Right kidney (tissue), 1 donor: ENCODE measurements around the gene PTPRH.

Source experiments
- DNase-seq: peaks from one replicate; pipeline ENCODE4 v3.0.0-alpha.2; 2016

Gene PTPRH

GRCh38 chr19:55245236-55245904, 36.1 kb upstream of the PTPRH start:
- DNase-seq: no peak

DNA sequence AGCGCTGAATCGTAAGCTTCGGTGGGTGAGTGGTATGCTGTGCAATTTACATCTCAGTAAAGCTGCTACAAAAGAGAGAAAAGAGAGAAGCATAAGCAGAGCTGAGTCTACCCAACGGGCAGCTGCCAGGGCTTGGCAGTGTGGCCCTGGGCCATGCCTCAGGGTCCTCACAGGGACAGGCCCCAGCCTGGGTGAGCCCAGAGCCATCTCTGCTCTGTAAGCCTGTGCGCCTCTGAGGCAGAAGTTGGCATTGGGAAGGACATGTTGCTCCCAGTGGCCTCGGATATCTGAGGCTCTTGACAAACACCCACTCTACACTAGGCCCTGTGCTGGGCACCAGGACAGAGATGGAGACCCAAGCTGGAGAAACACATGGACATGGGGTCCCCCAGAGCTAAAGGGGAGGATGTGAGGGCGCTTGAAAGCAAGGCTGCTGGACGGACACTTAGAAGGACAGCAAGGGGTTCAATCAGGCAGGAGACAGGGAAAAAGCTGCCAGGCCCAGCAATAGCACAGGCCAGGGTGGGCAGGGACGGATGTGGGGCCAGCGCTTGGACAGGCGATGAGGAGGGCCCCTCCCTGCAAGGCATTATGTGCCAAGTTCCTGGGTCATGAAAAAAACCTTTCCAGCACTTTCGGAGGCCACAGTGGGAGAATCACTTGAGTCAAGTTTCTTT, 34.8 kb upstream of the PTPRH start:
- DNase-seq: no peak

DNA sequence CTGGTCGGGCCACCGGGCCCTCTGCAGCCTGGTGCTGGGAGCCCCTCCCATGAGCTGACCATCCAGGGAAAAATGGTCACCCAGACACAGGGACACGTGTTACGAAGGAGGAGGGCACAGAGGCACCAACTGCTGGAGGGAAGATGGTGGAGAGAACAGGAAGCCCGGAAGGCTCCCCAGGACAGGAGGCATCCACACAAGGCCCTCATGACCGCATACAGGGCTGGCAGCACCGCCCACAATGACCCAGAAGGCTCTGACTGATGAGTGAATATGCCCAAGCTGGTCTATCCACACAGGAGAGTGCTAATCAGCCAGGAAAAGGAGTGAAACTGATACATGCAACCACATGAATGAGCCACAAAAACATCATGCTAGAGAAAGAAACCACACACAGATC, 33.2 kb upstream of the PTPRH start:
- DNase-seq: no peak

GRCh38 chr19:55241935-55242464, 32.7 kb upstream of the PTPRH start:
- no peak for DNase-seq

GRCh38 chr19:55241143-55241934, 32.0 kb upstream of the PTPRH start:
- no peak for DNase-seq

DNA sequence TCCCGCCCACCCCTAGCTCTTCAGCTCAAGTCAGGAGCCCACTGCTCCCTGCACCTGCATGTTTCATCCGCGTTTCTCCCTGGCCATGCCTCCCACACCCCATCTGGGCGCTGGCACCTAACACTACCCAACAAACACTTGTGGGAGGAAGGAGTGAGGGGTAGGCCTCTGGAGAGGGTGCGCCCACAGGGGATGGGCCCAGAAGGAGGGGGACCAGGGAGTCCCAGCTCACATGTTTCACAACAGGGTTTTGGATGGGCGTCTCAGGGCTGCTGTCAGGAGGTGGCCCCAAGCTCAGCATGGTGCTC, 31.4 kb upstream of the PTPRH start:
- no peak for DNase-seq

DNA sequence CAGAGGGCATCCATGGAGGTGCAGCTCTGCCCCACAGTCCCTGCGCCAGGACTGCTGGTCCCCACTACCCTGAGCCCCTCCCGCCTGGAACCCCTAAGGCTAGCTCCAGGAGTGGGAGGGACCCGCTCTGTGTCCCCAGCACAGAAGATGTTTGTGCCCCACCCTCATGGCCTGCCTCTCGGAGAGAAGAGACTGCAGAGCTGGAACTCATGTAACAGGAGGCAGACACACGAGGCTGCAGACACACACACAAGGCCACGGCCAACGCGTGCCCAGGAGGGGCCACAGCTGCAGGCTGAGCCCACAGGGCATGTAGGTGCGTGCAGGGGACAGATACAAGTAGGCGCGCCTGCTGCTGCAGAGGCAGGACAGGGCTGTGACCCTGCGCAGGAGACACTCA, 29.7 kb upstream of the PTPRH start:
- no peak for DNase-seq

DNA sequence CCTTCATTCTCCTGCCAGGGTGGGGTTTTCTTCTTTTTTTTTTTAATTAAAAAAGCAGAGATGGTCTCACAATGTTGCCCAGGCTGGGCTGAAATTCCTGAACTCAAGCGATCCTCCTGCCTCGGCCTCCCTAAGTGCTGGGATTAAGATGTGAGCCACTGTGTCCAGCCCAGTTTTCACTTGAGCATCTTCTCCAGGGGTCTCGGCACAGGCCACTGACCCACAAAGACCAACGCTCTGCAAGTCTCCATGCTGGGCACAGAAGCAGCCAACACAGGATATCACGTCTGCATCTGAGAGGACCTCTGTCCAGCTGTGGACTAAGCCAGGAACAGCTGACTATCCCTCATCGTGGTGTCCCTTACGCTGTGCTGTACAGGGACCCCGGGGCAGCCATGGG, 28.7 kb upstream of the PTPRH start:
- DNase-seq: no peak

DNA sequence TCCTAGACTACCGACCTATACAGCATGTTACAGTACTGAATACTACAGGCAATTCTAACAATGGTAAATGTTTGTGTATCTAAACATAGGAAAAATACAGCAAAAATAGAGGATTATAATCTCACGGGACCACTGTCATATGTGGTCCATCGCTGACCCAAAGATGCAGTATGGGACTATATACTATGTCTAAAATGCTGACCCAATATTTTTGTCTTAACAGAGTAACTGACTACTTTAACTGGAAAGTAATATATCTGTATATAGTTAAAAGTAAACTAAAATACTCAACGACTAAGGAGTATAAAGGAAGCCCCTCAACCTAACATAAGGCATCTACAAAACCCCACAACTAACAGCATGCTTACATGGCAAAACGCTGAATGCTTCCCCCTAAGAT, 23.7 kb upstream of the PTPRH start:
- DNase-seq: no peak

DNA sequence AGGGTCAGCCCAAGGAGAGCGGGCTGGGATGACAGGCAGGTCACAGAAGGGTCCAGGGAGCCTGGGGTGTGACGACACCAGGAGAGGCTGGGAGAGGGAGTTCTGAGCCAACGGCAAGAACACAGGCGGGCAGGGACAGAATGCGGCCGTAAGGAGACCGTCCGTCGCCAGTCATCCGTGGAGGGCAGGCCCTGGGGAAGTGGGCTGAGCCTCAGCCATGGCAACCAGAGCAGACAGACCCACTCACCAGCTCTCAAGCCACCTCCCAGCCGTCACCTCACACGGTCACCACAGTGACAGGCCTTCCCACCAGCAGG, 22.9 kb upstream of the PTPRH start:
- DNase-seq: no peak

DNA sequence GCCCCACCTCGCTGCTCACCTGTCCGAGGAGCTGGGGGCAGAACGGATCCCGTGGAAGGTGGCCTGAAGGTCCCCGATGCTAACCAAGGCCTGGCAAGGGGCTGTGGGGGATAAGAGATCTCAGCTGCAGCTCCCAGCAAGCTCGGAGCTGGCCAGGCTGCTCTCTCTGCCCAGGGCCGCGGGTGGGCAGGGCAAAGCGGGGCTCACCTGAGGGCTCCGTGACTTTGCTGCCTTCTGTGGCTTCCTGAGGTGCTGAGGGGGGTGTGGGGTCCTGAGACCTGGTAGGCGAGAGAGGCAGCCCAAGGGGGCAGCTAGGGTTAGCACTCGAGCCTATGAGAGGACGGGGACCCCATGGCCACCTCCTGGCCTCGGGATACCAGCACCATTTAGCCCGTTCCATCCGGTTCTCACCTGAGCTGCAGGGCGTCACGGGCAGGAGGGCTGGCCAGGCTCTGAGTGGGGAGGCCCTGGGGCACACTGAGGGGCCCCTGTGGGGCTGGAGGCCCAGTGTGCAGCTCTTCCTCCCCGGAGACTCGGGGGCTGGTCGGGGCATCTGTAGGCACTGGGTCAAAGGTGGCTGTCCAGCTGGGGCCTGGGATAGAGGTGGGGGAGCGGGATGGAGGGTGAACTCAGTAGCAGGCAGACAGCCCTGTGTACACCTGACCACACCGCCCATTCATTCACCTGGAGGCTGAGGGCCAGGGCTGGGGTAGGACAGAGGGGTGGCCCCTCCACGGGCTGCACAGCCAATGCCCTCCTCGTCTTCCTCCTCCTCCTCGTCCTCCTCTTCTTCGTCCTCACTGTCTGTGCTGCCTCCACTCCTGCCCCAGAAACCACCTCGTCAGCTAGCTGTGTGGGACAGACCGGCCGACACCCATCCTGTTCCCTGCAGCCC, 22.3 kb upstream of the PTPRH start:
- no peak for DNase-seq

GRCh38 chr19:55230780-55231179, 21.5 kb upstream of the PTPRH start:
- no peak for DNase-seq

- no peak for DNase-seq
Measured at GRCh38 chr19:55230329-55230728, 21.0 kb upstream of the PTPRH start.

DNA sequence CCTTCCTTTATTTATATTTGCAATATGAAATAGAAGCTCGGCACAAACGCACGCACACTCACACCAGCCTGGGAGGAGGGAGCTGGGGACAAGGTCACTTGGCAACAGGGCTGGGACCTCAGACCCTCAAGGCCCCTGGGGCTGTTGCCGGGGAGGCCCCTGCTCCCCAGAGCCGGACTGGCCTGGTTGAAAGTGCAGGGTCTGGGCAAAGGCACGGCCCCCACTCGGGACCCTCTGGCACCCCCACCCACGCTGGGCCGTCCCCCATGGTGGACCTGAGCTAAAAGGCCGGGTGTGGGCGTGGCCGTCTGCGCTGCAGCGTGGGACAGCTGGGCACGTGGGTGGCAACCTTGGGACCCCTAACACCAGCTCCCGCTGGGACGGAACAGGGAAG, 20.5 kb upstream of the PTPRH start:
- DNase-seq: no peak

- no peak for DNase-seq
Measured at GRCh38 chr19:55229145-55229788, 20.0 kb upstream of the PTPRH start.

DNA sequence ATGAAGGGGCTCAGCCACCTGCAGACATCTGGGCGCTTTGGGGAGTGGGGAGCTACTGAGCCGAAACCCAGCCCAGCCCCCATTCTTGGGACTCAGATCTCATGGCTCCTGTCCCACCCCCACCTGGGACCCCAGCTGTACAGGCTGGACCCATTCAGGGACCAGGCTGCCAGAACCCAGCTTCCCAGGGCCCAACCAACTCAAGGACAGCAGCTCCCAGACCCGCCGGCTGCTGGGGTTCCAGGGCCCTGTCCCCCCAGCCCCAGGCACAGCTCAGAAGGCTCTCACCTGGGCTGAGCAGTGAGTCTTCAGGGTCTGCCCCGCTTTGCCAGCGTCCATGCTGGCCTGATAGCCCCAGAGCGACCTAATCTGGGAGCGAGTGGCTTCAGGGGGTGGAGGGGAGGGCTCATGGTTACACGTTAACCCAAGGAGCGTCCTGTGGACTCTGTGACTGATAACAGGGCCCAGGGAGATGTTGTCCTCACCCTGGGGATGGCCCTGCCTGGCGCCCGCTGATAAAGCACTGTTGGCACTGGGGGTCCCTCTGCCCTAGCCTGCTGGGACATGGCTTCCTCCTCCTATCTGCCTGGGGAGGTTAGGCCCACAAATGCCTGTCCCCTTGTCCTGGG, 19.2 kb upstream of the PTPRH start, which contains the start of gene TMEM86B:
Gene TMEM86B, minus strand, starts transcription at position 361 of the 629 bp plus-strand sequence. Its CDS starts 22 bp downstream, at position 339.
- DNase-seq: no peak

DNA sequence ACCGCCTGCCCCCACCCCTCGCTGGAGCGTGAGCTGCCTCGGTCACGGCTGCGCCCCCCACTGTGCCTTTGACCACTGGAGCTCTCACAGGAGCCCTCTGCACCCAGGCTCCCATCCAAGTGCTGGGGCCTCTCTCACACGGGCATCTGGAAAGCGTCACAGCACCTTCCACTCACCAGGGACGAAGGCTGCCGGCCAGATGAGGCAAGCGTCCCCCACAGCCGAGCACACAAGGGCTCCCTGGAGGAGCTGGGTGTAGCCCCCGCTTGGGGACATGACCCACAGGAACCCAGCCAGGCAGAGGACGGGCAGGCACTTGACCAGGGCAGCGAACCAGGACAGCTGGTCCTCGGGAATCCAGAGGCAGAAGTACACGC, 18.7 kb upstream of the PTPRH start:
- DNase-seq: no peak

- DNase-seq: no peak
Measured at GRCh38 chr19:55227241-55228014, 18.1 kb upstream of the PTPRH start.

- no peak for DNase-seq
Measured at GRCh38 chr19:55226788-55227187, 17.5 kb upstream of the PTPRH start.

DNA sequence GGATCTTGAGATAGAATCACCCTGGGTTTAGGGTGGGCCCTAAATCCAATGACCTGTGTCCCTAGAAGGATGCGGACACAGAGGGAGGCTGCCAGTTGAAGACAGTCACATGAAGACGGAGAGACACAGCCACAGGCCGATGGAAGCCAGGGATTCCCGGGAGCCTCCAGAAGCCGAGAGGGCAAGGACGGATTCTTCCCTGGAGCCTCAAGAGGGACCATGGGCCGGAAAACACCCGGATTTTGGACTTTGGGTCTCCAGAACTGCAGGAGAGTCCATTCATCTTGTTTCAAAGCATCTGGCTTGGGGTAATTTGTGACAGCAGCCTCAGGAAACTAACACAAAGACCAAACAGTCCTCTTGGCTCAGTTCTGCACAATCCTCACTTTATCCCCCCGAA, 17.0 kb upstream of the PTPRH start:
- no peak for DNase-seq
